Liver (tissue), 9 donors: ENCODE data around the gene ZNF532. TPM values are rescaled to one million over a fixed set of nuclear protein-coding genes. Genes with fewer than 3 reads are reported as not detected.

Source experiments
- DNase-seq: peaks from one replicate; pipeline ENCODE4 v3.0.0-alpha.2; 2017; ENCODE audit warnings: low spot score
- H3K27ac ChIP-seq, 2 donors: one replicate each; pipeline ENCODE4 v1.7.0; 2013; ENCODE audit warnings: inconsistent platforms in 2 of 2, low read length in 2 of 2, control low read depth in 1 of 2, low read depth in 1 of 2, mild to moderate bottlenecking in 1 of 2
- H3K27me3 ChIP-seq, 4 donors: one replicate each; pipeline versions ENCODE4 v1.6.1 to v1.7.0; 2013; ENCODE audit warnings: low read length in 3 of 4, inconsistent platforms in 1 of 4, mild to moderate bottlenecking in 1 of 4, moderate library complexity in 1 of 4; ENCODE audit not compliant: control insufficient read depth in 4 of 4, insufficient read depth in 4 of 4
- H3K36me3 ChIP-seq, 4 donors: one replicate each; pipeline versions ENCODE4 v1.6.1 to v1.7.0; 2013; ENCODE audit warnings: low read length in 3 of 4, mild to moderate bottlenecking in 3 of 4, low read depth in 1 of 4, moderate library complexity in 1 of 4; ENCODE audit not compliant: control insufficient read depth in 4 of 4, insufficient read depth in 3 of 4
- H3K4me1 ChIP-seq, 4 donors: one replicate each; pipeline versions ENCODE4 v1.6.1 to v1.7.0; 2013; ENCODE audit warnings: low read length in 3 of 4, mild to moderate bottlenecking in 3 of 4, moderate library complexity in 1 of 4; ENCODE audit not compliant: control insufficient read depth in 4 of 4, insufficient read depth in 4 of 4
- H3K4me3 ChIP-seq, 3 donors: one replicate each; pipeline versions ENCODE4 v1.6.1 to v1.7.0; 2013; ENCODE audit warnings: low read length in 3 of 3, control low read depth in 1 of 3, low read depth in 1 of 3, mild to moderate bottlenecking in 1 of 3
- H3K9ac ChIP-seq, 2 donors: one replicate each; pipeline ENCODE4 v1.7.0; 2013; ENCODE audit warnings: low read length in 2 of 2, mild to moderate bottlenecking in 2 of 2, moderate library complexity in 2 of 2, control low read depth in 1 of 2, low read depth in 1 of 2
- H3K9me3 ChIP-seq, 4 donors: one replicate each; pipeline versions ENCODE4 v1.6.1 to v1.7.0; 2013; ENCODE audit warnings: low read length in 3 of 4; ENCODE audit not compliant: control insufficient read depth in 4 of 4
- ATF3 ChIP-seq: IDR thresholded peaks from 2 replicates; pipeline ENCODE4 v1.6.1; 2016; ENCODE audit warnings: antibody characterized with exemption
- CTCF ChIP-seq: fragments of 150-350 bp; IDR thresholded peaks from 2 replicates; pipeline ENCODE4 v1.5.1; 2017; ENCODE audit warnings: improper control_type of control experiment, low read depth, low read length; ENCODE audit not compliant: missing input control
- EGR1 ChIP-seq, 2 donors: IDR thresholded peaks; 2 replicates each; pipeline ENCODE4 v1.6.1; 2016 to 2018; ENCODE audit warnings: antibody characterized with exemption in 2 of 2, low read depth in 2 of 2
- FOXA1 ChIP-seq: IDR thresholded peaks from 2 replicates; pipeline ENCODE4 v1.6.1; 2016; ENCODE audit warnings: antibody characterized with exemption
- FOXA2 ChIP-seq: IDR thresholded peaks from 2 replicates; pipeline ENCODE4 v1.6.1; 2016; ENCODE audit warnings: antibody characterized with exemption
- GABPA ChIP-seq, 2 donors: IDR thresholded peaks in 1 of 2; conservative IDR thresholded peaks in 1 of 2; 2 replicates each; pipeline ENCODE4 v1.6.1; 2016; ENCODE audit warnings: antibody characterized with exemption in 2 of 2, mild to moderate bottlenecking in 1 of 2, moderate library complexity in 1 of 2
- HNF4A ChIP-seq, 2 donors: conservative IDR thresholded peaks; 2 replicates each; pipeline ENCODE4 v1.6.1; 2016; ENCODE audit warnings: antibody characterized with exemption in 2 of 2, mild to moderate bottlenecking in 2 of 2
- HNF4G ChIP-seq: IDR thresholded peaks from 2 replicates; pipeline ENCODE4 v1.6.1; 2016; ENCODE audit warnings: antibody characterized with exemption
- JUND ChIP-seq, 2 donors: IDR thresholded peaks; 2 replicates each; pipeline ENCODE4 v1.6.1; 2016; ENCODE audit warnings: antibody characterized with exemption in 2 of 2
- NR2F2 ChIP-seq: IDR thresholded peaks from 2 replicates; pipeline ENCODE4 v1.6.1; 2016; ENCODE audit warnings: antibody characterized with exemption
- RAD21 ChIP-seq, 2 donors: IDR thresholded peaks; 2 replicates each; pipeline ENCODE4 v1.6.1; 2016; ENCODE audit warnings: antibody characterized with exemption in 2 of 2, mild to moderate bottlenecking in 2 of 2
- RXRA ChIP-seq, 2 donors: IDR thresholded peaks; 2 replicates each; pipeline ENCODE4 v1.6.1; 2017 to 2018; ENCODE audit warnings: antibody characterized with exemption in 2 of 2, mild to moderate bottlenecking in 1 of 2
- TAF1 ChIP-seq: conservative IDR thresholded peaks from 2 replicates; pipeline ENCODE4 v1.6.1; 2016; ENCODE audit warnings: antibody characterized with exemption, mild to moderate bottlenecking
- YY1 ChIP-seq: IDR thresholded peaks from 2 replicates; pipeline ENCODE4 v1.6.1; 2016; ENCODE audit warnings: antibody characterized with exemption, mild to moderate bottlenecking
- WGBS: extraction: QIAGEN DNeasy Blood & Tissue Kit; methylation state at CpG from one replicate; pipeline ENCODE4 v1.1.7; 2013; 5-methylcytosine and 5-hydroxymethylcytosine counted together
- polyA plus RNA-seq, 2 donors: library from polyadenylated mRNA; stranded (reverse) in 1 of 2; unstranded in 1 of 2; fragments of 200-250 nt in 1 of 2; fragments of >200 nt in 1 of 2; fragmentation: Nextera tagmentation in 1 of 2; extraction: Ambion mirVana in 1 of 2; gene quantifications; one replicate each; pipeline versions ENCODE4 v1.2.1 to v1.2.3, GENCODE V29; 2013 to 2015
- total RNA-seq, 2 donors: library from RNA; depleted of rRNA; stranded (reverse); fragments of >200 nt; gene quantifications; one replicate each; pipeline ENCODE4 v1.2.3, GENCODE V29; 2014
- TF ChIP-seq, protein P1 (sequence below): IDR thresholded peaks from 2 replicates; pipeline ENCODE4 v1.6.1; 2016; ENCODE audit warnings: antibody characterized with exemption, mild to moderate bottlenecking
- TF ChIP-seq, protein P2 (sequence below): IDR thresholded peaks from 2 replicates; pipeline ENCODE4 v1.6.1; 2016; ENCODE audit warnings: antibody characterized with exemption
- TF ChIP-seq, protein P3 (sequence below): IDR thresholded peaks from 2 replicates; pipeline ENCODE4 v1.6.1; 2016; ENCODE audit warnings: antibody characterized with exemption
- donor health status: healthy.
- donor health status: healthy.
- donor health status: healthy.
- donor health status: healthy.
- donor health status: healthy.

ZNF532 gene
- total and polyA plus RNA-seq, 4 donors = 0.68 to 5.6 (median 2.5) TPM

DNA sequence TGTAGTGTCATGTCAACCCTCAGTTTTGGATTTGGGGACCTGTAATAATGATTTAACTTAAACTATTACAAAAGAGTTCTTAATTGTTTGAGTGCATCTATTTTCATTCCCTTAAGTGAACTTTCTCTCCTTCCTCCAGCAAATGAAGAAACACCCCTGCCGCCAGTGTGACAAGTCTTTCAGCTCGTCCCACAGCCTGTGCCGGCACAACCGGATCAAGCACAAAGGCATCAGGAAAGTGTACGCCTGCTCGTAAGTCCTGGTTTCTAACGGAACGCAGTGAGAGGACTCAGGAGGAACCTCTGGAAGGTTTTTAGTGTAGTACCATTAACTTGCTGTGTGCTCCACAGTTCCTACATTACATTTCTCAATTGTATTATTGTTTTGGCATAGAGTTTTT is 114.2 kb downstream of the ZNF532 start:
- Histone ChIP-seq H3K9ac (no peak overlapping the region), H3K36me3 (peaks cover 0 to 2% (median 0%) of the 10 kb centered on the region in 4 donors), H3K4me3 (no peak overlapping the region), H3K27me3 (no peaks in the 10 kb centered on the region), H3K27ac (no peak overlapping the region), H3K9me3 (no peaks in the 10 kb centered on the region), H3K4me1 (no peaks in the 10 kb centered on the region)
- DNase-seq = no peak
- 88% methylated on average over 8 of the region's 8 CpGs for WGBS
- TF ChIP-seq NR2F2 (no peak), CTCF (no peak), FOXA2 (no peak), YY1 (no peak), HNF4G (no peak), EGR1 (IDR thresholded peaks at IDR 0.05; ENCODE audit: low read depth in 2 of 2) (no peak), HNF4A (conservative IDR thresholded peaks at IDR 0.05) (no peak), FOXA1 (no peak), GABPA (IDR thresholded peaks at IDR 0.05 in 1 of 2, conservative IDR thresholded peaks at IDR 0.05 in 1 of 2) (no peak), ATF3 (no peak), JUND (IDR thresholded peaks at IDR 0.05) (no peak), RXRA (IDR thresholded peaks at IDR 0.05) (no peak), TAF1 (no peak), RAD21 (IDR thresholded peaks at IDR 0.05) (no peak)
- TF ChIP-seq, protein P1, sequence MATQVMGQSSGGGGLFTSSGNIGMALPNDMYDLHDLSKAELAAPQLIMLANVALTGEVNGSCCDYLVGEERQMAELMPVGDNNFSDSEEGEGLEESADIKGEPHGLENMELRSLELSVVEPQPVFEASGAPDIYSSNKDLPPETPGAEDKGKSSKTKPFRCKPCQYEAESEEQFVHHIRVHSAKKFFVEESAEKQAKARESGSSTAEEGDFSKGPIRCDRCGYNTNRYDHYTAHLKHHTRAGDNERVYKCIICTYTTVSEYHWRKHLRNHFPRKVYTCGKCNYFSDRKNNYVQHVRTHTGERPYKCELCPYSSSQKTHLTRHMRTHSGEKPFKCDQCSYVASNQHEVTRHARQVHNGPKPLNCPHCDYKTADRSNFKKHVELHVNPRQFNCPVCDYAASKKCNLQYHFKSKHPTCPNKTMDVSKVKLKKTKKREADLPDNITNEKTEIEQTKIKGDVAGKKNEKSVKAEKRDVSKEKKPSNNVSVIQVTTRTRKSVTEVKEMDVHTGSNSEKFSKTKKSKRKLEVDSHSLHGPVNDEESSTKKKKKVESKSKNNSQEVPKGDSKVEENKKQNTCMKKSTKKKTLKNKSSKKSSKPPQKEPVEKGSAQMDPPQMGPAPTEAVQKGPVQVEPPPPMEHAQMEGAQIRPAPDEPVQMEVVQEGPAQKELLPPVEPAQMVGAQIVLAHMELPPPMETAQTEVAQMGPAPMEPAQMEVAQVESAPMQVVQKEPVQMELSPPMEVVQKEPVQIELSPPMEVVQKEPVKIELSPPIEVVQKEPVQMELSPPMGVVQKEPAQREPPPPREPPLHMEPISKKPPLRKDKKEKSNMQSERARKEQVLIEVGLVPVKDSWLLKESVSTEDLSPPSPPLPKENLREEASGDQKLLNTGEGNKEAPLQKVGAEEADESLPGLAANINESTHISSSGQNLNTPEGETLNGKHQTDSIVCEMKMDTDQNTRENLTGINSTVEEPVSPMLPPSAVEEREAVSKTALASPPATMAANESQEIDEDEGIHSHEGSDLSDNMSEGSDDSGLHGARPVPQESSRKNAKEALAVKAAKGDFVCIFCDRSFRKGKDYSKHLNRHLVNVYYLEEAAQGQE = no peak
- TF ChIP-seq, protein P2, sequence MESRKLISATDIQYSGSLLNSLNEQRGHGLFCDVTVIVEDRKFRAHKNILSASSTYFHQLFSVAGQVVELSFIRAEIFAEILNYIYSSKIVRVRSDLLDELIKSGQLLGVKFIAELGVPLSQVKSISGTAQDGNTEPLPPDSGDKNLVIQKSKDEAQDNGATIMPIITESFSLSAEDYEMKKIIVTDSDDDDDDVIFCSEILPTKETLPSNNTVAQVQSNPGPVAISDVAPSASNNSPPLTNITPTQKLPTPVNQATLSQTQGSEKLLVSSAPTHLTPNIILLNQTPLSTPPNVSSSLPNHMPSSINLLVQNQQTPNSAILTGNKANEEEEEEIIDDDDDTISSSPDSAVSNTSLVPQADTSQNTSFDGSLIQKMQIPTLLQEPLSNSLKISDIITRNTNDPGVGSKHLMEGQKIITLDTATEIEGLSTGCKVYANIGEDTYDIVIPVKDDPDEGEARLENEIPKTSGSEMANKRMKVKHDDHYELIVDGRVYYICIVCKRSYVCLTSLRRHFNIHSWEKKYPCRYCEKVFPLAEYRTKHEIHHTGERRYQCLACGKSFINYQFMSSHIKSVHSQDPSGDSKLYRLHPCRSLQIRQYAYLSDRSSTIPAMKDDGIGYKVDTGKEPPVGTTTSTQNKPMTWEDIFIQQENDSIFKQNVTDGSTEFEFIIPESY = no peak
- TF ChIP-seq, protein P3, sequence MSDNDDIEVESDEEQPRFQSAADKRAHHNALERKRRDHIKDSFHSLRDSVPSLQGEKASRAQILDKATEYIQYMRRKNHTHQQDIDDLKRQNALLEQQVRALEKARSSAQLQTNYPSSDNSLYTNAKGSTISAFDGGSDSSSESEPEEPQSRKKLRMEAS = no peak

DNA sequence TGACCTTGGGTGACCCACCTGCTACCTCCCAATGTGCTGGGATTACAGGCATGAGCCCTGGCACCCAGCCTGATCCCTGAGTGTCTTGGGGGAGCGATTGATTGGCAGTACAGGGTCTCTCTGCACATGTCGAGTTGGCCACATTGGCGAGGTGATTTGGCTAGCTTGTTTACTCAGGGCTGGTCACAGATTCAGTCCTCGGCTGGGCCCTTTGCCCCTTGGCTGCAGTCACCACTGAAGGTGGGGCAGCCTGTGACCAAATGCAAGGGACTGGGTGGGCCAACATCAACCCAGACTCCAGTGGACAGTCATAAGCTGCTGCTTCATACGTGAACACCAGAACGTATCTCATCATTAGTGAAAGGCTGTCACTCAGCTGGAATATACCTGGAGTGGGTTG is 114.9 kb downstream of the ZNF532 start:
- H3K27ac ChIP-seq = no peak overlapping the region
- no peaks in the 10 kb centered on the region for H3K9me3 ChIP-seq
- DNase-seq = no peak
- no peak overlapping the region for H3K9ac ChIP-seq
- H3K4me3 ChIP-seq = no peak overlapping the region
- H3K27me3 ChIP-seq = no peaks in the 10 kb centered on the region
- TF ChIP-seq HNF4A (conservative IDR thresholded peaks at IDR 0.05) (no peak), FOXA1 (no peak)
- WGBS = 61% methylated on average over 6 of the region's 6 CpGs
- H3K4me1 ChIP-seq = no peaks in the 10 kb centered on the region
- H3K36me3 ChIP-seq = peaks cover 0 to 2% (median 0%) of the 10 kb centered on the region in 4 donors
